ENCODE results near the gene EIF6. TPM values are rescaled to one million over a fixed set of nuclear protein-coding genes. Genes with fewer than 3 reads are reported as not detected.
"Not testable (repeated sequence)": the region's sequence is repeated elsewhere in the genome, so short reads cannot be mapped to it uniquely, and the experiment has no call there.

Gene EIF6
- total RNA-seq, 1 donor from 2014 or later: 78.8 TPM

DNA sequence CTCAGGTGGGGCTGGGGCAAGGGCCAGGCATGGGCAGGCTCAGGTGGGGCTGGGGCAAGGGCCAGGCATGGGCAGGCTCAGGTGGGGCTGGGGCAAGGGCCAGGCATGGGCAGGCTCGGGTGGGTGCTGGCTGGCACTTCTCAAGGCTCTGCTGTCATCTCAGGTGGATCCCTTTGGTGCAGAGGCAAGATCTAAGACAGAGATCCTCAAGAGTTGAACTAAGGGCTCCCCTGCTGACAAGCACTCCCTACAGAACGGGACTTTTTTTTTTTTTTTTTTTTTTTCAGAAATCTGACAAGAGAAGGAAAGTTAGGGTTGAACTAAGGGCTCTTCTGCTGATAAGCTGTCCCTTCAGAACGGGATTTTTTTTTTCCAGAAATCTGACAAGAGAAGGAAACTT lies 31.6 kb downstream of the EIF6 start:
- DNase-seq: no peak

DNA sequence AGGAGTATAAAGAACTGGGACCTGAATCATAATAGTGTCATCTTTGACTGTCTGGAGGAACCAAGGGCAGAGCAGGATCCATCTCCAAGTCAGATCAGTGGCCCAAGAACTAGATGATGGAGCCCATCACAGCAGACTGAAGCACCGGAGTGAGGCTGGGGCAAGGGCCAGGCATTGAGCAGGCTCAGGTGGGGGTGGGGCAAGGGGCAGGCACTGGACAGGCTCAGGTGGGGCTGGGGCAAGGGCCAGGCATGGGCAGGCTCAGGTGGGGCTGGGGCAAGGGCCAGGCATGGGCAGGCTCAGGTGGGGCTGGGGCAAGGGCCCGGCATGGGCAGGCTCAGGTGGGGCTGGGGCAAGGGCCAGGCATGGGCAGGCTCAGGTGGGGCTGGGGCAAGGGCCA lies 32.0 kb downstream of the EIF6 start:
- ATAC-seq; intact Hi-C loops (cut with DNase I); DNase-seq; H3K36me3 ChIP-seq; H3K9me3 ChIP-seq; H3K4me1 ChIP-seq; H3K27me3 ChIP-seq; H3K4me3 ChIP-seq; H3K27ac ChIP-seq: not testable (repeated sequence)

More for the DNA sequence above, 31.6 kb downstream of the EIF6 start:
- TF ChIP-seq, protein P1, sequence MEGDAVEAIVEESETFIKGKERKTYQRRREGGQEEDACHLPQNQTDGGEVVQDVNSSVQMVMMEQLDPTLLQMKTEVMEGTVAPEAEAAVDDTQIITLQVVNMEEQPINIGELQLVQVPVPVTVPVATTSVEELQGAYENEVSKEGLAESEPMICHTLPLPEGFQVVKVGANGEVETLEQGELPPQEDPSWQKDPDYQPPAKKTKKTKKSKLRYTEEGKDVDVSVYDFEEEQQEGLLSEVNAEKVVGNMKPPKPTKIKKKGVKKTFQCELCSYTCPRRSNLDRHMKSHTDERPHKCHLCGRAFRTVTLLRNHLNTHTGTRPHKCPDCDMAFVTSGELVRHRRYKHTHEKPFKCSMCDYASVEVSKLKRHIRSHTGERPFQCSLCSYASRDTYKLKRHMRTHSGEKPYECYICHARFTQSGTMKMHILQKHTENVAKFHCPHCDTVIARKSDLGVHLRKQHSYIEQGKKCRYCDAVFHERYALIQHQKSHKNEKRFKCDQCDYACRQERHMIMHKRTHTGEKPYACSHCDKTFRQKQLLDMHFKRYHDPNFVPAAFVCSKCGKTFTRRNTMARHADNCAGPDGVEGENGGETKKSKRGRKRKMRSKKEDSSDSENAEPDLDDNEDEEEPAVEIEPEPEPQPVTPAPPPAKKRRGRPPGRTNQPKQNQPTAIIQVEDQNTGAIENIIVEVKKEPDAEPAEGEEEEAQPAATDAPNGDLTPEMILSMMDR (IDR thresholded peaks at IDR 0.05): no peak
- no peaks in the 10 kb centered on the region for H3K27me3 ChIP-seq
- ATAC-seq: no peak
- no peak overlapping the region for H3K4me3 ChIP-seq
- intact Hi-C loops (cut with DNase I): no loop called here
- no peaks in the 10 kb centered on the region for H3K4me1 ChIP-seq
- no peaks in the 10 kb centered on the region for H3K9me3 ChIP-seq
- H3K36me3 ChIP-seq: no peaks in the 10 kb centered on the region
- H3K27ac ChIP-seq: no peak overlapping the region

DNA sequence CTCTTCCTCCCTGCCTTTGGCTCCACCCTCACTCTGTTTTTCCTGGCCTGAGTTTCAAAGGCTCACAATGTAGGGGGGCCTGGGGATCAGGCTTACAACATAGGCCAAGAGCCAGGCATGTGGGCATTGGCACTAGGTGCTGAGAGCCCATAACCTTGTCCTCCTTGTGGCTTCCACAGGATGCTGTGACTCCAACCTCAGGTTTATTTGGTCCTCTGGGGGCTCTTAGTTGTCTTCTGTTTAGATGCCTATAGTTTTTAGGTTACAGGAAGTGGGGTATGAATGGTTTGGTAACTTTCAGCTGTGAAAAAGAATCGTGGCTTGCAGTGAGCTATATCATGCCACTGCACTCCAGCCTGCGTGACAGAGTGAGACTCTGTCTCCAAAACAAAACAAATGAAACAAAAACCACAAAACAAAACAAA lies 32.5 kb downstream of the EIF6 start:
- H3K4me3 ChIP-seq: no peak overlapping the region
- TF ChIP-seq, protein P1 (IDR thresholded peaks at IDR 0.05): no peak
- H3K36me3 ChIP-seq: no peaks in the 10 kb centered on the region
- no peak overlapping the region for H3K27ac ChIP-seq
- DNase-seq (no peak), ATAC-seq (peak; percentile 31)
- H3K27me3 ChIP-seq: no peaks in the 10 kb centered on the region
- intact Hi-C loops (cut with DNase I): no loop called here
- no peaks in the 10 kb centered on the region for H3K4me1 ChIP-seq
- H3K9me3 ChIP-seq: no peaks in the 10 kb centered on the region

DNA sequence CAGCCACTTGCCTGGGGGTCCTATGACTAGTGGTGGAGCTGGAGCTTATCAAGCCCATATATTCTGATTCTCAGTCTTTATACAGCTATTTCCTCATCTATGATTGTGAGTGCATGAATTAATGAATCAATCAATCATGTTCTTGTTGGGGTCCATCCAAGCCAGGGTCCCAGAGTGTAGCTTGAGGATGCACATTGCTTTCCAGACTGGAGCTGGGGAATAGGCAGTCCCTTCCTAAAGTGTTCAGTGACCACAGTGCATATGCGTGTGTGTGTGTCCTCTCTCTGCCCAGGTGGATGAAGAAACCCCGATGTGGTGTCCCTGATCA lies 33.0 kb downstream of the EIF6 start:
- Histone ChIP-seq H3K27ac (no peak overlapping the region), H3K27me3 (no peaks in the 10 kb centered on the region), H3K9me3 (no peaks in the 10 kb centered on the region), H3K36me3 (no peaks in the 10 kb centered on the region), H3K4me3 (no peak overlapping the region), H3K4me1 (no peaks in the 10 kb centered on the region)
- TF ChIP-seq, protein P1 (IDR thresholded peaks at IDR 0.05): no peak
- ATAC-seq (peak; percentile 27), DNase-seq (no peak)
- intact Hi-C loops (cut with DNase I): no loop called here

DNA sequence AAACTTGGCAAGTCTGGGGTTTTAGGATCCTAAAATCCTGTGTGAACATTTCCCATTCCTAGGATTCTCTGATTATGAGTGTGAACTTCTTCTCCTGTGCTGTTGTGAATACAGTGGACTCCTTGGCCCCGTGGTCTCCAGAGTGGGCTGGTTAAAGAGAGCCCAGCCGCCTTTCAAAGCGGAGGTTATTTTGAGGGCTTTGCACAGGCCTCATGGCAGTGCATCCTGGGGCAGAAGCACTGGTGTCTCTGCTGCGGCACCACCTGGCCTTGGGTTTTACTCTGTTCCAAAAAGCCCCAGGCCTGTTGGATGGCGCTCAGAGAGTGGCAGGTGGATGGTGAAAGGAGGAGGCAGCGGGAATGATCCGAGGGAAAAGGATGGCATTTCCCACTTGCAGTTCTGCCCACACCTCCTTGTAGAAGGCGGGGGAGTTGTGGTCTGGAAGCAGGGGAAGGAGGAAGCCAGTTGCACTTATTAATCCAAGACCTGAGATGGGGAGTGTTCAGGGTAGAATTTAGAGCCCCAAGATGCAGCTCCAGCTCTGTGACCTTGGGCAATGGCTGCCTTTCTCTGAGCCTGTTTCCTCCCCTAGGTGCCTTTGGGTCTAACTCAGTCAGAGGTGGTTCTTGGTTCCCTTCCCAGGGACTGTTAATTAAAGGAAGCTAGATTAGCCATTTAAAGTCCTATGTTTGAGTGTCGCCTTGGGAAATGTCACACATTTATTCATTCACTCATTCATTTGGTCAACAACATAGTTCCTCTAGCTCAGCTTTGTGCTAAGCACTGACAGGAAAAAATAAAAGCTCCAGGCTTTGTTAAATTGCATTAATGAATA lies 35.7 kb downstream of the EIF6 start:
- Histone ChIP-seq H3K4me1 (no peaks in the 10 kb centered on the region), H3K27ac (no peak overlapping the region), H3K27me3 (no peaks in the 10 kb centered on the region), H3K36me3 (no peaks in the 10 kb centered on the region), H3K4me3 (no peak overlapping the region), H3K9me3 (no peaks in the 10 kb centered on the region)
- intact Hi-C loops (cut with DNase I): no loop called here
- TF ChIP-seq, protein P1 (IDR thresholded peaks at IDR 0.05): no peak
- no peak for DNase-seq
- no peak for ATAC-seq

DNA sequence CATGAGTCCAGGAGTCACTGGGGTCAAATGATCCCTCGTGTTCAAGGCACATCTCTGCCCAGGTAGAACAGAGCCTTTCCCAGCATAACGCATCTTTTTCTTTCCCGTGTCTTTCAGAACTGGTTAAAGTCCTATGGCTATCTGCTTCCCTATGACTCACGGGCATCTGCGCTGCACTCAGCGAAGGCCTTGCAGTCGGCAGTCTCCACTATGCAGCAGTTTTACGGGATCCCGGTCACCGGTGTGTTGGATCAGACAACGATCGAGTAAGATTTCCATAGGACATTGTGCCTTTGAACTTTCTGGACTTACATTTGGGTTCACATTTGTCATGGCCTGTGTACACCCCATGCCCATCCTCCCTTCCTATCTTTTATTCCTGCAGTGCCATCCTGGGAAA lies 37.8 kb downstream of the EIF6 start:
- TF ChIP-seq, protein P1 (IDR thresholded peaks at IDR 0.05): no peak
- Histone ChIP-seq H3K4me1 (no peaks in the 10 kb centered on the region), H3K9me3 (no peaks in the 10 kb centered on the region), H3K27ac (no peak overlapping the region), H3K4me3 (no peak overlapping the region), H3K27me3 (no peaks in the 10 kb centered on the region), H3K36me3 (no peaks in the 10 kb centered on the region)
- intact Hi-C loops (cut with DNase I): no loop called here
- ATAC-seq: no peak
- no peak for DNase-seq

Measured in upper lobe of right lung (tissue), 1 donor.